Dedifferentiated amniotic fluid mesenchymal stem cell (primary cell): ENCODE data around the gene GSX1.
"Not testable (repeated sequence)": the region's sequence is repeated elsewhere in the genome, so short reads cannot be mapped to it uniquely, and the experiment has no call there.

ENCODE experiments used
- DNase-seq: peaks from one replicate; pipeline ENCODE4 v3.0.0-alpha.2; 2016; ENCODE audit errors: extremely low spot score

Gene GSX1

DNA sequence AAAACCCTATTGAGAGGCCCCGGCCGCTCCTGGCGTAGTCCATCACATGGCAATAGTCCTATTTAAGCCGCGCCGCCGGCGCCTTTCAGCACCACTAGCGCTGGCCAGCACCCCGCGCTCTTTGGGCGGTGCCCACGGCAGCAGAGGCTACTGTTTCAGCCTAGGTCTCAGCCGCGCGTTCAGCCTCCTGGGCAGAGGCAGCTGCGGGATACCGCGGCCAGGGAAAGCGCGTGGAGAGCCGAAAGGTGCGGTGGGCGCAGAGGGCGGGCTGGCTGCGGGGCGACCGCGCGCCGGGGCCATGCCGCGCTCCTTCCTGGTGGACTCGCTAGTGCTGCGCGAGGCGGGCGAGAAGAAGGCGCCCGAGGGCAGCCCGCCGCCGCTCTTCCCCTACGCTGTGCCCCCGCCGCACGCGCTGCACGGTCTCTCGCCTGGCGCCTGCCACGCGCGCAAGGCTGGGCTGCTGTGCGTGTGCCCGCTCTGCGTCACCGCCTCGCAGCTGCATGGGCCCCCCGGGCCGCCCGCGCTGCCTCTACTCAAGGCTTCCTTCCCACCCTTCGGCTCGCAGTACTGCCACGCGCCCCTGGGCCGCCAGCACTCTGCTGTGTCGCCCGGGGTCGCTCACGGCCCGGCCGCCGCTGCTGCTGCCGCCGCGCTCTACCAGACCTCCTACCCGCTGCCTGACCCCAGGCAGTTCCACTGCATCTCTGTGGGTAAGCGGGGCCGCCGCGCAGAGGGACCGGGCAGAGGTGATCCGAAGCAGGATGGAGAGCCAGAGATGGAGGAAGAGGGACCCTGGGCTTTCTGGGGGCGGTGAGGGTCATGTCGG lies at the start of gene GSX1:
TSS of gene GSX1 (plus strand) at position 91 of the 826 bp plus-strand sequence. CDS start at position 299, 208 bp downstream.
- DNase-seq: no peak

GRCh38 chr13:27744801-27745200 lies 47.5 kb upstream of the GSX1 start:
- no peak for DNase-seq

DNA sequence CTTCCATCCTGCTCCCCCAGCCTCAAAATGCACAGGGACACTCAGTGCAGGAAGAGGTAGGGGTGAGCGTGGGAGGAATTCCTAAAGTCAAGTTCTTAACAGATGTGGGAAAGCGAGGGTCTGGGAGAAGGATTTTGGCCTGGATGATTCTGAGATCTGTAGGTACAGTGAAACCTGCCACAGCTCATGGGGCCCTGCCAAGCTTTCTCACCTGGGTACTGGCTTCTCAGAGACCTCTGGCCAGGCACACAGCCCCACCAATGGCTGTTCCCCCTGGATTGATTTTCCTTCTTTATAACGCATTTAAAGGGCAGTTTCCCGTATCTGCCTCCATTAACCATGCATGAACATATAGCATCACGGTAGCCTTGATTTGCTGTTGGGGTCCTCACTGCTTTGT lies 47.0 kb upstream of the GSX1 start:
- DNase-seq: no peak

DNA sequence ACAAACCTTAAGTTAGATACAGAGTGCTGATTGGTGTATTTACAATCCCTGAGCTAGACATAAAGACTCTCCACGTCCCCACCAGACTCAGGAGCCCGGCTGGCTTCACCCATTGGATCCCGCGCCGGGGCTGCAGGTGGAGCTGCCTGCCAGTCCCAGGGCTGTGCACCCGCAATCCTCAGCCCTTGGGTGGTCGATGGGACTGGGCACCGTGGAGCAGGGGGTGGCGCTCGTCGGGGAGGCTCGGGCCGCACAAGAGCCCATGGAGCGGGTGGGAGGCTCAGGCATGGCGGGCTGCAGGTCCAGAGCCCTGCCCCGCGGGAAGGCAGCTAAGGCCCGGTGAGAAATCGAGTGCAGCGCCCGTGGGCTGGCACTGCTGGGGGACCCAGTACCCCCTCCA lies 44.1 kb upstream of the GSX1 start:
- not testable (repeated sequence) for DNase-seq

DNA sequence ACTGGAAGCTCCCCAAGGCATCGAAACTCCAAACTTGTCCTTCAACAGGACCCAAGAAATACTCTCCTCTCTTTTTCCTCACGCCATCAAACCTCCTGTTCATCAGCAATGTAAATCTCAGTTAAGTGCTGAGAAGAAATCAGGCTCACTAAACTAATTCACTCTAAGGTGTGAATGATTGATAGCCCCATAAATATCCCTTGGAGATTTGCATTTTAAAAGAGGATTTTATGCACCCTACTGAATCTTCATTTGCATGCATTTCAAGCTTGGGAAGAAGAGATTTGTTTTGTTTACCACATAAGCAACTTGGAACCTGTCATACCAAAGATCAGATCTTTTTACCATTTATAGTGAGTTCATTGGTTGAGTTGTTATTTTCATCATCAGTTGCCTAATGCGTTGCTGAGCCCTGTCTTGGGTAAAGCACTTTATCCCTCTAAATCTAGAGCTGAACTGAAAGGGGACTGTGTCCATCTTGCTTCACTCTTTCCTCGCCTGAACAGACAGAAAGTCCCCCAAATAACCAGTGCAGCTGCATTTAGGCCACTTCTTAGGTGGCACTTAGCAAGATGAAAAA lies 40.2 kb upstream of the GSX1 start:
- no peak for DNase-seq

- DNase-seq: no peak
These were observed 26.6 kb upstream of the GSX1 start for GRCh38 chr13:27765650-27766049.

DNA sequence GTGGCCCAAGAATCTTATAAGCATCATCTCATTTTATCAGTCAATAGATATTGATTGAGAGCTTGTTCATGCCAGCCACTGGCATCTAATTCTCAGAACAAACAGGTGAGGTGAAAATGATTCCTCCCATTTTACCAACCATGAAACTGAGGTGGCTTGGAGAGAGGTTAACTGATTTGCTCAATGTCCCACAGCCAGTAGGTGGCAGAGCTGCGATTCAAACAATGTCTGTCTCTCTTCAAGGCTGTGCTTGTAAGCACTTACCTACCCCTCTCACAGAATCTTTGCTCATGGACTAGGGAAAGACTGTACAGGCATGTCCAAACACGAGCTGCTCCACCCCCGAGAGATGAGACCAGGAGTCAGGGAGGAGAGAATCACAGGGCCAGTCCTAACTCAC lies 21.5 kb upstream of the GSX1 start:
- no peak for DNase-seq

GRCh38 chr13:27772651-27773425 lies 19.4 kb upstream of the GSX1 start:
- no peak for DNase-seq

DNA sequence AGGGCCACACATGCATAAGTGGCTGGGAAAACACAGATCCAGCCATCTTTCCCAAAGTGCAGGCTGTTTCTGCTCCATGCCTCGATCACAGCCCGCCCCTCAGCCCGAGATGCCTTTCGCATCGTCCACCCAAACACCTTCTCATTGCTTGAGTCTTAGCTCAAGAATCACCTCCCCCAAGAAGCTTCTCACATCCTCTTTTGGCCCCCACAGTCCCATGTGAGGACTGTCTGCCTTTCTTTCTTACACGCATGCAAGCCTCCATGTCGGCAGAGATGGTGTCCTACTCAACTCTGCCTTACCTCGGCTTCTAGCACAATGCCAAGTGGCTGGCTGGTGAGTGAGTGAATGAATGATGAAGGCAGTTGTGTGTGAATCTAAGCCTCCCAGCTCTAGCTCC lies 18.1 kb upstream of the GSX1 start:
- no peak for DNase-seq

GRCh38 chr13:27774651-27775050 lies 17.6 kb upstream of the GSX1 start:
- no peak for DNase-seq

DNA sequence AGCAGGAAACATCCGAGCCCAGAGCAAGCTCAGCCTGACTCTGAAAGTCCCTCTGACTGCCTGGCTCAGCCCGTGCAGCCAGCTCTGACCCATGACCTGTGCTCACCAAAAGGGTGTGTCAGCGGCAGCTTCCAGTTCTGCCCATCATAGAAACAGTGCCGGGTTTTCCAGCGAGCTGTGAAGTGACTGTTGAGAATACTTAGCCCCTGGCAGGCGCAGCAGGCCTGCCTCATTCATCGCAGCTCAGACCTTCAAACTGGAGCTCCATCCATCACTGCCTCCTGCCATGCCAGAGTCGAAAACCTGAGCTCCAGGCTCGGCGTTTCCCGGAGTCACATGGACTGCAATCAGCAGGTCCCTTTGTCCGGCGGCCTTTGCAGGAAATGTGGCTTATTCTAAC lies 16.3 kb upstream of the GSX1 start:
- no peak for DNase-seq

DNA sequence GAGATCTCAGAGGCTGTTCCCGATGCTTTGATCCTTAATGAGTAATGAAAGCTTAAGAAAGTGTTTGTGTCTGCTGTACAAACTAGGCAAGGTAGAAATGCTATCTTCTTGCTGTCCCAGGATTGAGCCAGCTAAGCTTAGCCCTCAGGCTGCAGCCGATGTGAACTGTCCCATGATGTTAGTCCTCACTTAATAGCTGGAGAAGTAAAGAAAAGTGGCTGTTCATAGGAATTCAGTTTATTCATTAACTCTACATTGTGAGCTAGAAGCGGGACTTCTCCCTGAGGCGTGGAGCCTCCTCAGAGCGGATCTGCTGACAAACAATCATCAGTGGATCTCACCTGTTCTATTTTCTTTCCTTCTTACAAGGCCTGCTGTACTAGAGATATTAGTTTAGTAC lies 10.1 kb upstream of the GSX1 start:
- no peak for DNase-seq

- no peak for DNase-seq
These were observed 9.2 kb upstream of the GSX1 start for GRCh38 chr13:27783111-27783510.

DNA sequence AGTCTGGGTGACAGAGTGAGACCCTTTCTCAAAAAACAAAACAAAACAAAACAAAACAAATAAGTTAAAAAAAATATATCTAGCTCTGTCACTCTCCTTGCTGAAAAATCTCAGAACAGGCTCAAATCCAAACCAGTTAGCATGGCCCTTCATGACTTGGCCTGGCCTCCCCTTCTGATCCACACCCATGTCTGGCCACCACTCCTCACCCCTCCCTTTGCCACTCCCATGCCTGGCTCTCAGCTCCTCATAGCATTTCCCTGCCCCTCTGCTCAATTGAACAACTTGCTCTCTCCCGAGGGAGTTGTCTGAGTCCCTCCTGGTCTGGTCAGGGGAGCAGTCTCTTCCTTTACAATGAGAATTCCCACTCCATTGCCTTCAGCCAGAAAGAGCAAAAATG lies 4.0 kb upstream of the GSX1 start:
- DNase-seq: no peak

- DNase-seq: no peak
These were observed 3.2 kb upstream of the GSX1 start for GRCh38 chr13:27789153-27789494.

DNA sequence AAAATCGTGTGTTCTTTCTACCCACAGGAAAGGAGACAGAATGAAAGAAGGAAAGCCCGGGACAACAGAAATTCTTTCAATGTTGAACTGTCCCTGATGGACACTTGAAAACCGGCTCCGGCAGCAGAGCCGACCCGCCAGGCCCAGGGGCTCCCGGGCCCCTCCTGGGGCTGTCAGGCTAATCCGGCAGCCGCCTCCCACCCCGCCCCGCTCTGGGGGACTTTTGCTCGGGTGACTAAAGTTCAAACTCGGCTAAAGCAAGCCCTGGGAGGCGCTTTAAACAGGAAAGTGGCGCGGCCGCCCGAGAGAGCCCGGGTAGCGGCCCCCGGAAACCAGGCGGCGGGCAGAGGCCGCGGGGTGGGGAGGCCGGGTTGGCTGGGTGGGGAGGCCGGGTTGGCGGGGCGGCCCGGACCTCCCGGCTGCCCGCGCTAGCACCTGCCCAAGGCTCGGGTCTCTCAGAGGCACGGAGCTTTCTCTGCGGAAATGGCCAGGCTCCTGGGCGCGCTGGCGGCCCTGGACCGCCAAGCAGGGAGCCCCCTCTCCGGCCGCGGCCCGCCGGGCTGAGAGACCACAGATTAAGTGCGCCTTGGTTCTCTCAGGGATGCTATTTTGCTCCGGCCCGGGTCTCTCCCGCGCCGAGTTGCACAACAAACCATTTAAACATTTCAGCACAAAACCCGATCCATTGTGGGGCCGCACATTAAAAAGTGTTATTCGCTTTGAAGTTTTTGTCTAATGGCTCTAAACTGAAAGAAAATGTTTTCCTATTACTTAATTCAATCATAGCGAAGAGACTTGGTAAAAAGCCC lies 2.6 kb upstream of the GSX1 start:
- no peak for DNase-seq

- no peak for DNase-seq
These were observed 1.8 kb upstream of the GSX1 start for GRCh38 chr13:27790523-27790922.

- no peak for DNase-seq
These were observed 960 bp upstream of the GSX1 start for GRCh38 chr13:27791146-27791900.

- no peak for DNase-seq
These were observed 336 bp upstream of the GSX1 start for GRCh38 chr13:27791901-27792392.

GRCh38 chr13:27793507-27794367 lies 1.5 kb downstream of the GSX1 start:
- no peak for DNase-seq
